ENCODE results near the gene NCOA1.

DNA sequence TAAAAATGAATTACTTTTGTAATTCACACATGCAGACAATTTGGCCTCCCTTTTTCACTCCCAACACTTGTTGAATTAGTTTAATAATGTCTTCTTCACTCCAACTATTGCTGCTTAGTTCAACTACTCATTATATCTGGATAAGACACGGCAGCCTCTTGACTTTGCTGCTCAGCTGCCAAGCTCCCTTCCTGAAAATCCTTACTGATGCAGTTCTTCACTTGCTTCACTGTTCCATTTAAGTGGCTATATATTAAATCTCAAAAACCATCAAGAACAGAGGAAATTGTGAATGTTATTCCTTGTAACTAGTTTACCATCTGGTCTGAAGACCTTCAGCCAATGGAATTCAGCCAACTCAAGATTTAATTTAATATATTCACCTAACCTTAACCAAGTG lies 127.1 kb downstream of the NCOA1 start:
- TF ChIP-seq, protein P1, sequence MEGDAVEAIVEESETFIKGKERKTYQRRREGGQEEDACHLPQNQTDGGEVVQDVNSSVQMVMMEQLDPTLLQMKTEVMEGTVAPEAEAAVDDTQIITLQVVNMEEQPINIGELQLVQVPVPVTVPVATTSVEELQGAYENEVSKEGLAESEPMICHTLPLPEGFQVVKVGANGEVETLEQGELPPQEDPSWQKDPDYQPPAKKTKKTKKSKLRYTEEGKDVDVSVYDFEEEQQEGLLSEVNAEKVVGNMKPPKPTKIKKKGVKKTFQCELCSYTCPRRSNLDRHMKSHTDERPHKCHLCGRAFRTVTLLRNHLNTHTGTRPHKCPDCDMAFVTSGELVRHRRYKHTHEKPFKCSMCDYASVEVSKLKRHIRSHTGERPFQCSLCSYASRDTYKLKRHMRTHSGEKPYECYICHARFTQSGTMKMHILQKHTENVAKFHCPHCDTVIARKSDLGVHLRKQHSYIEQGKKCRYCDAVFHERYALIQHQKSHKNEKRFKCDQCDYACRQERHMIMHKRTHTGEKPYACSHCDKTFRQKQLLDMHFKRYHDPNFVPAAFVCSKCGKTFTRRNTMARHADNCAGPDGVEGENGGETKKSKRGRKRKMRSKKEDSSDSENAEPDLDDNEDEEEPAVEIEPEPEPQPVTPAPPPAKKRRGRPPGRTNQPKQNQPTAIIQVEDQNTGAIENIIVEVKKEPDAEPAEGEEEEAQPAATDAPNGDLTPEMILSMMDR (IDR thresholded peaks at IDR 0.05; ENCODE audit: poor library complexity): no peak
- TF ChIP-seq EZH2 (IDR thresholded peaks at IDR 0.05; ENCODE audit: borderline replicate concordance): no peak
